Fibroblast of skin of back (primary cell): ENCODE measurements around the gene SF3B6.
"Not testable (repeated sequence)": the region's sequence is repeated elsewhere in the genome, so short reads cannot be mapped to it uniquely, and the experiment has no call there.

Experiments used
- DNase-seq: peaks from one replicate; pipeline ENCODE4 v3.0.0-alpha.2; 2013

The SF3B6 gene

GRCh38 chr2:24093270-24093669 is 17.1 kb upstream of the SF3B6 start:
- DNase-seq: not testable (repeated sequence)

DNA sequence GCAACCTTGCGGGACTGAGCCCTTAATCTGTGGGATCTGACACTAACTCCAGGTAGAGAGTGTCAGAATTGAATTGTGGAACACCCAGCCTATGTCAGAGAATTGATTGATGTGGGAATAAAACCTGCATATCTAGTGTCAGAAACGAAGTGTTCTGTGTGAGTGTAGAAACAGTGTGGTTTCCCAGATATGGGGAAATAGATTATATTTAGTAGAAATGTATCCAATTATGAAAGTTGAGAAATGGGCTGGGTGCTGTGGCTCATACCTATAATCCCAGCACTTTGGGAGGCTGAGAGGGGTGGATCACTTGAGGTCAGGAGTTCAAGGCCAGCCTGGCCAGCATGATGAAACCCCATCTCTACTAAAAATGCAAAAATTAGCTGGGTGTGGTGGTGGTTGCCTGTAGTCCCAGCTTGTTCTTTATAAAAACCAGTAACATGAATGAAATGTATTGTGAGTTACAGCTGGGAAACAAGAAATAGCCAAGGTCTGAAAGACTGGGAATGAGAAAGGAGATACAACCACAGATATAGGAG is 12.8 kb upstream of the SF3B6 start:
- DNase-seq: no peak

DNA sequence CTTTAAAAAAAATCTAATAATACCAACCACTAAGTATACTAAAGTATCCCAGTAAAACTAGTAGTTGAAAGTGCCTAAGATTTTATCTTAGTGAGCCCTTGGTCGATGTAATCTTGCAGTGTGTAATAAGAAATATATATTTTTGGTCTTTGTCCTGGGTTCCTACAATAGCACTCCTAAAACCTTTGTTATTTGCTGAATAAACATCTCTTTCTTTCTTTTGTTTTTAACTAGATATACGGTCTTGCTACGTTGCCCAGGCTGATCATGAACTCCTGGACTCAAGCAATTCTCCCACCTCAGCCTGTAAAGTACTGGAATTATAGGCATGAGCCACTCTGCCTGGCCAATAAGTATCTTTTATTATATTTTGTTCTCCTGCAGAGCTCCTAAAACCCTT is 10.9 kb upstream of the SF3B6 start:
- no peak for DNase-seq

- DNase-seq: no peak
These were observed 10.1 kb upstream of the SF3B6 start for GRCh38 chr2:24086241-24086640.

DNA sequence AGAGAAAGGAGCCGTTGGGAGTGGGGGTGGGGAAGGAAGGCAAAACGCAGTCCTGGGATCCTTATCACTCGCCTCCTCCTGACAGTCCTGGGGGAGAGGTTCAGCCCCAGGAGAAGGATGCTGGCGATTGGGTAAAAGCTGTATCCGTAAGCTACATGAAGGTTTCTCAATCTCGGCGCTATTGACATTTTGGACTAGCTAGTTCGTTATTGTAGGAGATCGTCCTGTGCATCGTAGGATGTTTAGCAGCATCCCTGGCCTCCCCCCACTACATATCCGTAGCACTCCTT is 9.0 kb upstream of the SF3B6 start:
- DNase-seq: no peak

GRCh38 chr2:24084386-24085199 is 8.5 kb upstream of the SF3B6 start, which contains the start of gene TP53I3:
Gene TP53I3 (minus strand): TSS chr2:24084834. CDS start chr2:24084326, 508 bp downstream.
- DNase-seq: peak; percentile 89

DNA sequence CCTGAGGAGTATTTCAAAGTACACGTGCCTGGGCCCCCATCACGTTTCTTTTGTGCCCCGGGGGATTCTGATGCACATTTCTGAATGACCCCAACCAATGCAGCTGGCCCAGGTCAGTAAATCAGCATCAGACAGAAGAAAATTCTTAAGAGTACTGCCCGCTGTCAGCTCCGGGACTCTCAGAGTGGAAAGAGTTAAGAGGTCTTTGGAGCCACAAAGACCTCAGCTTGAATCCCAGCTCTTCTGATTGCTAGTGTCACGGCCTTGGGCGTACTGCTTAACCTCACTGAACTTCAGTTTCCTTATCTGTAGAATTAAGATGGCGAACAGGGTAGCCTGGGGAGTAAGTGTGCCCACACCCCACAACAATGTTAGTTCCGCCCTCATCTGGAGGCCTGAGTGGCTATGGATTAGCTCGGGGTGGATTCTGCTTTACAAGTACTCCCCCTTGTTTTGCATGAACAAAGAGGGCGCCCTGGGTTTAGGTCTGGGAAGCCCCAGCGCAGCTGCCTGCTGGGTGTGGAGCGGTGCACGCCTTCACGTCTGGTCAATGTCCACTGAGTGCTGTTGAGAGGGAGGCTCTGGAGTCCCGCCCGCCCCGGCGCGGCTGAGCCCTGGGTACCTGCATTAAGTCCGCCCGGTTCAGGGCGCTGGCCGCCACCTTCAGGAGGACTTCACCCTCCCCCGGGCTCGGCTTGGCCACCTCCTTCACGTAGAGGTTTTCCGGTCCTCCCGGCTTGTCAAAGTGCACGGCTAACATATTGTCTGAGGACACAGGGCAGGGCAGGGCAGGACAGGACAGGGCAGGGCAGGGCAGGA is 7.7 kb upstream of the SF3B6 start:
- DNase-seq: peak; percentile 83

DNA sequence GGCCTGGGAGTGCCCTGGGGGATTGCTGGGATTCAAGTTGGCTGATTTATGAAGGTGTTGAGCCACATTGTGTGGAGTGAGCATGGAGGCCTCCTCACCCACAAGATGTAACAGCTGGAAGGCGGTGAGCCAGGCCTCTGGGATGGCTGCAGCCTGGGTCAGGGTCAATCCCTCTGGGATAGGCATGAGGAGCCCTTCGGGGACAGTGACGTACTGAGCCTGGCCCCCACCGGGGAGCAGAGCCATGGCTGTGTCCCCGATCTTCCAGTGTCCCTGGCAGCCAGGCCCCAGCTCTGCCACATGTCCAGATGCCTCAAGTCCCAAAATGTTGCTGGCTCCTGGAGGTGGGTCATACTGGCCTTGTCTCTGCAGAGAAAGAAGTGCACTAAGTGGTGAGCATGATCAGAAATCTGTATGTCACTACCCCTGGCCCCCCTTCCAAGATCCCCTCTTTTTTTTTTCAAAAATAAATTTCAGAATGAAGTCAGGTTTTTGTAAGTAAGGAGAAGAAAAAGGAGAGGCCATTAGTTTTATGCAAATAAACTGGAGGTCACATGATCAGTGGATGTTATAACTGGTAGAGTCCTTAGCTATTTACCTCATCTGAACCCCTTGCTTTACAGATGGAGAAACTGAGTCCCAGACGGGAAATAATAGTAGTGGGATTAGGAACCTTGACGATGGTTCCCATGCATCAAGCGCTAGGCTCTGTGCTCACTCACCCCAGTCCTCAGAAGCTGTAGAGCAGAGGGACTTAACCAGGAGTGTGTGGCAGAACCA is 6.9 kb upstream of the SF3B6 start:
- no peak for DNase-seq

DNA sequence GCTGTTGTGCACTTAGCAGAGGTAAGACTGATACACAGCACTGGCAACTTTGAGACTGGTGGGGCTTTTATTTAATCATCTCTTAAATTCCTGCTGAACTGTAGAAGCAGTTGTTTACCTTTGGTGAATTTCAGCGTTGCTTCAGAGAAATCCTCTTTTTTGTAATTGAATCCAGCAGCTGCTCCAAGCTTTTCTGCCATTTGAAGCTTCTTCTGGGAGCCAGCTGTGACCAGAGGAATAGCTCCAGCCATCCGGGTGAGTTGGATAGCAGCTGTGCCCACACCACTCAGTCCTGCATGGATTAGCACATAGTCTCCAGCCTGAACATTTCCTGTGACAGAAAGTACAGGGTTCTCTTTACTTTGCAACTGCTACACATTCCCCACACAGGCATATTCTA is 4.6 kb upstream of the SF3B6 start:
- DNase-seq: no peak

GRCh38 chr2:24077879-24078278 is 1.8 kb upstream of the SF3B6 start:
- DNase-seq: no peak

- peak; percentile 6 for DNase-seq
These were observed 1.4 kb upstream of the SF3B6 start for GRCh38 chr2:24077535-24077877.

GRCh38 chr2:24076849-24077534 is 866 bp upstream of the SF3B6 start:
- DNase-seq: no peak

- no peak for DNase-seq
These were observed 867 bp downstream of the SF3B6 start for GRCh38 chr2:24075259-24075658.

DNA sequence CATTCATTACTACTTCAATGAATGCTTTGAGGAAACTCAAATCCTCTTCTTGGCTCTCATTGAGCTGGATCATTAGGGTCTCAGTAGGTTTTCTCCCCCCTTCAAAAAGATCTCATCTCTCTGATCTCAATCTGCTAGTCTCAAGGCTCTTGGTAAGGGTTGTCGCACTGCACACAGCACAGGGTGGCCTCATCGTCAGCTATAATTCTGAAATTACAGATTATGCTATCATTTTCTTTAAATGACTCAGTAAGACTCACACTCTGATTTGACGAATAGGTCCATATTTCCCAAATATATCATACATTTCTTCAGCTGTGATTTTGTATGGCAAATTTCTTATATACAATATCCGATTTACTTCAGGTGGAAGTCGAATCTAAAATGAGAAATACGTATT is 2.3 kb downstream of the SF3B6 start:
- no peak for DNase-seq

GRCh38 chr2:24072259-24072658 is 3.9 kb downstream of the SF3B6 start:
- DNase-seq: no peak

DNA sequence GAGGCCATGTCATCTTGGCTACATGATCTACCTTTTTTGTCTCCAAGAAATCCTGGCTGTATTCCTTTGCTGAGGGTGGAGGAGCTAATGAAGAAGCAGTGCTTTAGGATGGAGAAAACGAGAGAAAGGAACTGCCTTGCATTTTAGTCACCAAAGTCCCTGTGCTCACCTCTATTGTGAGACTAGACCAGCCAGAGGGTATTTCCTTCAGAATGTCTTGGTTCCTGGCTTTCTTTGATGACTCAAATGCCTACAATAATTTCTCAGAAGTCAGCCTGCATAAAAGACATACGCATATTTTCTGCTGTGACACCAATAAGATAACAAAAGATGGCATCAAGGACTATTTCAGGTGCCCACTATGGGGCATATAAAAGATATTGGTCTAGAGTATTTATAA is 10.8 kb downstream of the SF3B6 start:
- DNase-seq: no peak

DNA sequence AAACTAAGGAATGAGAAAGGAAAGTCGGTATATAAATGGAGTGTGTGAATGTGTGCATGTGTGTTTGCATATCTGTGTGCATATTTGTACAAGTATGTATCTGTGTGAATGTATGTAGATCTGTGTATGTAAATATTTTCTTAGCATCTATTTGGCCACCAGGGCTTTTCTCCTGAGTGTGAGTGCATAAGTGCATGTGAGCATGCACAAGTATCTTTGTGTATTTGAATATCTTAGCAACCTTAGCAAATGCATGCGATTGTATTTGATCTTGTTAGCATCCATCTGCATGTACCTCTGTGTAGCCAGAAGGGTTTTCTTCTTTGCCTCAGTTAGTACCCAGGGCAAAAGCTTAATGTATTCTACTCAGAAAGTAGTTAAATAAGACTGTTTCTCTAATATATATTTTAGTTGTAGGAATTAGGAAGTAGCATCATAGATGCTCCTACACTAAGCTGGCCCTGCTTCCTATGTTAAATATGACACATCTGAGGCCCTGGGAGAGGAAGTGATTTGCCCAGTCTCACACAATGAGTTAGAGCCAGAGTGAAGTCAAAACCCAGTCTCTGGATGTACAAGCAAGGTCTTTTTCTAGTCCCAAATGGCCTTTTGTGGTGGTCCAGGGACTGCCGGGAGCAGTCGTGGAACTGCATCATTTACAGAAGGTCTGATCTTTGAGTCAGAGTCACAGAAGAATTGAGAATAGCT is 17.4 kb downstream of the SF3B6 start:
- DNase-seq: no peak

GRCh38 chr2:24055750-24056149 is 20.4 kb downstream of the SF3B6 start:
- no peak for DNase-seq

DNA sequence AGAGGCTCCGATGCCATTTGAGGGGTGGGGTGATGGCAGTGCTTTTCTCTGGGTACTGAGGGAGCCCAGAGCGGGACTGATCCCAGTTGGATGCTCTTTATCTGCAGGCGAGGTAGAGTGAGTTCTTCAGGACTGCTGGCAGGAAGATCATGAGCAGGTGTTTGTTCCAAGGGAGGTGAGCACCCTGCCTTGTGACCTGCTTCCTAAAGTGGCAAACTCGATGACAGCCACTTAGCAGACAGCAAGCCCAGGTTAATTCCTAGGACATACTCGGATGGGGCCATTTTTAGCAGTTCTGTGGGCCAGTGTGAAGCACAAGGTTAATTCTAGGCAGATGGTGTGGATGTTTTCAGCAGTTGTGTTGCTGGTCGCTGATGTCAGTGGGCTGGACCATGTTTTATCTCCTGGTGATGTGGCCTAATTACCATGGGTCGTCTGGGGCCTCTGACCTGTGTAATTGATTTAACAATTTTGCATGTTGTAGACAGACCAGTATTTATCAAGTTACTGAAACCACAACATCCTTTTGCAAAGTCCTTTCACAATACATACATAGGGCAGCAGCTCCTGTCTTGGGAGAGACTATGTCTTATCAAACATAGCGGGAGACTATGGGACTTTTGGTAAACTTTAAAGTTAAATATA is 21.6 kb downstream of the SF3B6 start:
- no peak for DNase-seq

DNA sequence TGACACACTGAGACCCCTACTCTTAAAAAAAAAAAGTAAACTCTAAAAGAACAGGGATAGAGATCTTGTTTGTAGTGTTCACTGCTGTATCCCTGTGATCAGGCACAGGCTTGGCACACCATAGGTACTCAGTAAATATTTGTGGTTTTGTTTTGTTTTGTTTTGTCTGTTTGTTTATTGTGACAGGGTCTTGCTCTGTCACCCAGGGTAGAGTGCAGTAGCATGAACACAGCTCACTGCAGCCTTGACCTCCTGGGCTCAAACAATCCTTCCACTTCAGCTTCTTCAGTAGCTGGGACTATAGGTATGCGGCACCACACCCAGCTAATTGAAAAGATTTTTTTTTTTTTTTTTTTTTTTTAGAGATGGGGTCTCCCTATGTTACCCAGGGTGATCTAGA is 23.2 kb downstream of the SF3B6 start:
- no peak for DNase-seq

- no peak for DNase-seq
These were observed 24.3 kb downstream of the SF3B6 start for GRCh38 chr2:24051833-24052232.
